Kidney capillary endothelial cell (primary cell): ENCODE data around the gene DDX53.

ENCODE experiments used
- DNase-seq: peaks from one replicate; pipeline ENCODE4 v3.0.0-alpha.2; 2018; ENCODE audit warnings: low spot score

Gene DDX53

GRCh38 chrX:22999696-23000223, at the start of gene DDX53:
DDX53 (plus strand) TSS chrX:22999960; CDS start chrX:23000058, 98 bp downstream.
- DNase-seq = no peak

GRCh38 chrX:22950269-22951266, 49.2 kb upstream of the DDX53 start:
- peak; percentile 70 for DNase-seq

GRCh38 chrX:22952010-22952409, 47.8 kb upstream of the DDX53 start:
- peak; percentile 32 for DNase-seq

GRCh38 chrX:22958250-22958649, 41.5 kb upstream of the DDX53 start:
- DNase-seq = no peak

GRCh38 chrX:22959204-22959920, 40.4 kb upstream of the DDX53 start:
- no peak for DNase-seq

- DNase-seq = no peak
Observed at GRCh38 chrX:22963196-22963595, 36.6 kb upstream of the DDX53 start.

- no peak for DNase-seq
Observed at GRCh38 chrX:22968494-22968893, 31.3 kb upstream of the DDX53 start.

GRCh38 chrX:22969411-22969810, 30.3 kb upstream of the DDX53 start:
- no peak for DNase-seq

- DNase-seq = no peak
Observed at GRCh38 chrX:22970861-22971260, 28.9 kb upstream of the DDX53 start.

GRCh38 chrX:22974616-22975015, 25.1 kb upstream of the DDX53 start:
- DNase-seq = no peak

- DNase-seq = no peak
Observed at GRCh38 chrX:22975786-22976185, 24.0 kb upstream of the DDX53 start.

GRCh38 chrX:22985958-22986357, 13.8 kb upstream of the DDX53 start:
- no peak for DNase-seq

GRCh38 chrX:22987452-22987851, 12.3 kb upstream of the DDX53 start:
- no peak for DNase-seq

GRCh38 chrX:23003116-23003515, 3.4 kb downstream of the DDX53 start:
- DNase-seq = peak; percentile 43

- DNase-seq = peak; percentile 9
Observed at GRCh38 chrX:23008431-23009099, 8.8 kb downstream of the DDX53 start.

- no peak for DNase-seq
Observed at GRCh38 chrX:23012162-23012561, 12.4 kb downstream of the DDX53 start.

GRCh38 chrX:23012636-23013035, 12.9 kb downstream of the DDX53 start:
- no peak for DNase-seq

GRCh38 chrX:23013366-23013765, 13.6 kb downstream of the DDX53 start:
- no peak for DNase-seq

GRCh38 chrX:23031600-23031999, 31.8 kb downstream of the DDX53 start:
- no peak for DNase-seq

- DNase-seq = no peak
Observed at GRCh38 chrX:23035493-23035892, 35.7 kb downstream of the DDX53 start.

- DNase-seq = no peak
Observed at GRCh38 chrX:23046443-23046842, 46.7 kb downstream of the DDX53 start.
